HG03342 (cell line): Measurements from ENCODE around the gene KLF2.
"Not testable (repeated sequence)": the region's sequence is repeated elsewhere in the genome, so short reads cannot be mapped to it uniquely, and the experiment has no call there.

Experiments used
- ATAC-seq: cut with Tn5 transposase; IDR thresholded peaks from one replicate; pipeline ENCODE4 v1.9.1; 2021; ENCODE audit warnings: mild to moderate bottlenecking, moderate library complexity; ENCODE audit not compliant: unreplicated experiment

Gene KLF2

DNA sequence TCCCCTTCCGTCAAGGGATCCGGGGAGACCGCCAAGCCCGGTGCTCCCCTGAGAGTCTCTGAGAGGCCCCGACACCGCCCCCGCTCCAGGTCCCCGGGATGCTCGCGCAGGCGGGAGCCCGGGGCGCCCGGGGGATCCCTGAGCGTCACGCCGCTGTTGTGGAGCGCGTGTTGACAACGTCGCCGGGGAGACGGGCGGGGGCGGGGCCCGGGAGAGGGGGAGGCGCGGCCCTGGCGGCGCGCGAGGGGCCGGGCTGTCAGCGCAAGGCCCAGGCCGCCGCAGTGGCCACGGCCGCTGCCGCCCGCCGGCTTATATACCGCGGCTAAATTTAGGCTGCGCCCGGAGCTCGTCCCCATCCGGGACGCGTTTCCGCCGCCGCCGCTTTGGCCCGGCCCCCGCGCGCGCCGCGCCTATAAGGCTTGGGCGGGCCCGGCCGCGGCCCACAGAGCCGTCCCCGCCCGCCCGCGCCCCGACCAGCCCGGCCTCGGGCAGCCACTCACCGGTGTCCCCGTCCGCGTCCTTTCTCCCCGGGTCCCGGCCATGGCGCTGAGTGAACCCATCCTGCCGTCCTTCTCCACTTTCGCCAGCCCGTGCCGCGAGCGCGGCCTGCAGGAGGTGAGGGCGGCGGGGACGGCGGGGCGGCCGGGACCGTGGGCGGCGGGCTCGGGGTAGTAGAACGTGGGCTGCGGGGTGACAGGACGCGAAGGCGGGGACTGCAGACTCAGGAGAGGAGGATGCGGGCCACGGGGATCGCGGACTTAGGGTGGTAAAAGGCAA is at the start of gene KLF2:
Gene KLF2, plus strand, starts transcription at position 443 of the 777 bp plus-strand sequence. Its CDS starts 98 bp downstream, at position 541.
- ATAC-seq, result peak; percentile 57

DNA sequence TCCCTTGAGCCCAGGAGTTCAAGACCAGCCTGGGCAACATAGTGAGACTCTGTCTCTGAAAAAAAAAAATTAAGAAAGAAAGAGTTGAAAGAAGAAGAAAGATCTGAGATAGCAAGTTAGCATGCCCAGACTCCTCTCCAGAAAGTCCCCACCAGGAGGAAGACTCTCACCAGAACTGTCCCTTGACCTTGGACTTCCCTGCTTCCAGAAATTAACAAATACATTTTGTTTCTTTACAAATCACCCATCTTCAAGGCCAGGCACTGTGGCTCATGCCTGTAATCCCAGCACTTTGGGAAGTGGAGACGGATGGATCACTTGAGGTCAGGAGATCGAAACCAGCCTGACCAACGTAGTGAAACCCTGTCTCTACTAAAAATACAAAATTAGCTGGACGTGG is 44.3 kb upstream of the KLF2 start:
- no peak for ATAC-seq

DNA sequence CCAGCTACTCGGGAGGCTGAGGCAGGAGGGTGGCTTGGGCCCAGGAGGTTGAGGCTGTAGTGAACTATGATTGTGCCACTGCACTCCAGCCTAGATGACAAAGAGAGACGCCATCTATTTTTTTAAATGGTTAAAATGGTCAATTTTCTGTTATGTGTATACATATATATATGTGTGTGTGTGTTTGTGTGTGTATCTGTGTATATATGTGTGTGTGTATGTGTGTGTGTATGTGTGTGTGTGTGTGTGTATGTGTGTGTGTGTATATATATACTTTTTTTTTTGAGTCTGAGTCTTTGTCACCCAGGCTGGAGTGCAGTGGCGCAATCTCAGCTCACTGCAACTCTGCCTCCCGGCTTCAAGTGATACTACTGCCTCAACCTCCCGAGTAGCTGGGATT is 42.9 kb upstream of the KLF2 start:
- no peak for ATAC-seq

DNA sequence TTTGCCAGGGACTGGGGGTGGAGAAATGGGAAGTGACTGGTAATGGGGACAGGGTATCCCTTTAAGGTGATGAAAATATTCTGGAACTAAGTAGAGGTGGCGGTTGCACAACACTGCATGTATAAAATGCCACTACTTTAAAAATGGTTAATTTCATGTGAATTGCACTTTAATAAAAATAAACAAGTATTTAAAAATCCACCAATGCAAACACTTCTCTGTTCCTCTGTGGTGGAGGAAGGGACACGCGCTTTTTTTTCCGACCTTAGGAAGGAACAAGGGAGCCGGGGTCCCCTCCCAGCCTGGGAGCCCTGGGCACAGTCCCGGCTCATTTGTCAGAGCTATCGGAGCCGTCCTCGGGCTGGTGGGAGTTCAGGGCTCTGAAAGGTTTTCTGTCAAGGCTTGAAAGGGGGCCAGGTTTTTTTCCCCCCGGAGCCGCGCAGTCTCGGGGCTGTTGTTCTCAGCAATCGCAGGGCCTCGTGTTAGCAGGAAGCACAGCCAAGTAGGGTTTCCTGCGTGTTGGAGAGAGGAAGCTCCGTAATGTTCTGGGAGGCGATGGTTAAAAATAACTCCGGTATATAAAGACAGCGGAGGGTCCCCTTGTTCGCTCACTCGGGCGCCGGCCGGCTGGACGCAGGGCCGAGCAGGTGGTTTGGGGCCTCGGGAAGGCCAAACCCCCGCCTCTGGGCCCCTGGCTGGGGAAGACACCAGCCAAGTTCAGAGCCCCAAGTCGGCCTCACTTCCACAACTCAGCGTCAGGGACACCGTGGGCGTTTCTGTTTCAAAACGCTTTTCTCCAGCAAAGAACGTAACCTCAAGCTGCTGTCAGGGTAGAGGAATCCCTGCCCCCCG is 41.2 kb upstream of the KLF2 start:
- ATAC-seq, result no peak

DNA sequence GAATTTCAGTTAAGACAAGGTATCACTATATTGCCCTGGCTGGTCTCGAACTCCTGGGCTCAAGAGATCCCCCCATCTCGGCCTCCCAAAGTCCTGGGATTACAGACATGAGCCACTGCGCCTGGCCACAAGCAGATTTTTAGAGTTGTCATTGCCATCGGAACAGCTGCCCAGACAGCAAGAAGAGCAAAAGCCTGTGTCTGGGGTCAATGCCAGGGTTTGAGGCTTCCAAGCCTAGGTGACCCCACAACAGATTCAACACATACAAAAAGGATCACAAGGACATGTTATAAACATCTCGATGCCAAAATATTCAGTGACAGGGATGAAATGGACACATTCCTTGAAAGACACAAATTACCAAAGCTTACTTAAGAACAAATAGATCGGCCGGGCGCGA is 40.1 kb upstream of the KLF2 start:
- no peak for ATAC-seq

DNA sequence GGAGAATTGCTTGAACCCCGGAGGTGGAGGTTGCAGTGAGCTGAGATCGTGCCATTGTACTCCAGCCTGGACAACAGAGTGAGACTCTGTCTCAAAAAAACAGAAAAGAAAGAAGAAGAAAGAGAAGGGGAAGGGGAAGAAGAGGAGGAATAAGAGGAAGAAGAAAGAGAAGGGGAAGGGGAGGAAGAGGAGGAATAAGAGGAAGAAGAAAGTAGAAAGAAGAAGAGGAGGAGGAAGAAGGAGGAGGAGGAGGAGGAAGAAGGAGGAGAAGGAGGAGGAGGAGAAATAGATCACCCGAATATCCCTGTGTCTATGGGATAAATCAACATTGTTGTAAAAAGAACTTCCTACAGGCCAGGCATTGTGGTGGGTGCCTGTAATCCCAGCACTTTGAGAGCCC is 39.5 kb upstream of the KLF2 start:
- not testable (repeated sequence) for ATAC-seq

DNA sequence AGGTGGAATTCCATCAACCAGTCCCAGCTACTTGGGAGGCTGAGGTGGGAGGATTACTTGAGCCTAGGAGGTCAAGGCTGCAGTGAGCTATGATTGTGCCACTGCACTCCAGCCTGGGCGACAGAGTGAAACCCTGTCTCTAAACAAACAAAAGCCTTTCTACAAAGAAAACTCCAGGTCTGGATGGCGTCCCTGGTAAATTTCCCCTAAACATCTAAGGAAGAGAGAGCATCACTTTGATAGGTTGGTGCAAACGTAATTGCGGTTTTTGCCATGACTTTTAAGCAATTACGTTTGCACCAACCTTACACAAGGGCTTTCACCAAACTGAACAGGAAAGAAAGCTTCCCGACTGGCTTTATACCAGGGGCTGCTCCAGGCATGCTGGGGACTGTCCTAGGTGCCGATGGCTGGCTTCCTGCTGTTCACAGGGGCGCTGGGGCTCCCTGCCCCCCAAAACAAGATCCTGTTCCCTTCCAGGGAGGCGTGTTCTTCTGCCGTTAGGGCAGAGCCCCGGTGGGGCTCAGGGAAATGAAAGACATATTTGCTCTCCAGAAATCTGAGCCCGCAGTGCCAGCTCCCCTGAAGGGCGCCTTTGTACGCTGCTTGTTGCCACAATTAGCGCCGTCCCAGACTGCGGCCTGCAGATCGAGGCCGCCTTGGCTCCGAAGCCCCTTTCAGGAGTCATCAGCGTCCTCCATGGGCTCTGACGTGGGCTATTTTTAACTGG is 38.7 kb upstream of the KLF2 start:
- no peak for ATAC-seq

DNA sequence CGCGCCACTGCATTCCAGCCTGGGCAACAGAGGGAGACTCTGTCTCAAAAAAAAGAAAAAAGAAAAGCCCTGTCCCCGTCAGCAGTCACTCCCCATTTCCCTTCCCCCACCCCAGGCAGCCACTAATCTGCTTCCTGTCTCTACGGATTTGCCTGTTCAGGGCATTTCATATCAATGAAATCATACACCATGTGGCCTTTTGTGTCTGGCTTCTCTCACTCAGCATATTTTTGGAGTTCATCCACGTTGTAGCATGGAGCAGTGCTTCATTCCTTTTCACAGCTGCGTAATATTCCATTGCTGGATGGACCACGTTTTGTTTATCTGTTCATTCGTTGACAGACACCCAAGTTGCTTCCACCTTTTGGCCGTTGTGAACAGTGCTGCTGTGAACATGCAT is 36.1 kb upstream of the KLF2 start:
- no peak for ATAC-seq

DNA sequence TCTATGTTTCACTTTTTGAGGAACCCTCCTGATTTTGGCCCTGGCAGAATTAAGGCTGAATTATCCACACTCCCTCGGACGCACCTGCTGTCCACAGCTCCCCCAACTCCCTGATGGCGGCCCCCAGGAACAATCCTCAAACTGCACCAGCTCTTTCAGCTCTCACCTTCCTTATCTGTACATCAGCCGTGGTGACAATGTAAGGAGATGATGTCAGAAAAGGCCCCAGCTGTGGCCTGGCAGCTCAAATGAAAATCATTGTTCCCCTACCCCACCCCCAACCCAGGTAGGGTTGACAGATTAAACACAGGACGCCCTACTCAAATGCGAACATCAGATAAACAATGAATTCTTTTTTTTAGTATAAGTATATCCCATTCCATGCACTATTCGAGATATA is 35.0 kb upstream of the KLF2 start:
- no peak for ATAC-seq

DNA sequence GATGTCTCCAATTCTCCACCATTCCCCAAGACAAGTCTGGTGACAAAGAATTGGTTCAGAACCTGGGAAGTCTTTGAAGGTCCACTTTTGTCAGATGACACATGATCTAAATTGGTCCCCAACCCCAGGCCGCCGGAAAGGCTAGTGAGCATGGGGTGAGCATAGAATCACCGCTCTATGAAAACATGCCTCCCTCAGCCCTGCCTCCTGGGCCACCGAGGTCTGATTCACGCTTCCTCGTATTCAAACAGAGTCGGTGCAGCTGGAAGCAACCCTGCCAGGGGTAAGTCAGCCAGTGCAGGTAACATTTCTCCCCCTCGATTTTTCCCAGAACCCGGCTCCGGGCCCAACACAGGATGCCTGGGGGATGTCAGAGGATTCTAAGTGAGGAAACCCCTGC is 33.9 kb upstream of the KLF2 start:
- no peak for ATAC-seq

DNA sequence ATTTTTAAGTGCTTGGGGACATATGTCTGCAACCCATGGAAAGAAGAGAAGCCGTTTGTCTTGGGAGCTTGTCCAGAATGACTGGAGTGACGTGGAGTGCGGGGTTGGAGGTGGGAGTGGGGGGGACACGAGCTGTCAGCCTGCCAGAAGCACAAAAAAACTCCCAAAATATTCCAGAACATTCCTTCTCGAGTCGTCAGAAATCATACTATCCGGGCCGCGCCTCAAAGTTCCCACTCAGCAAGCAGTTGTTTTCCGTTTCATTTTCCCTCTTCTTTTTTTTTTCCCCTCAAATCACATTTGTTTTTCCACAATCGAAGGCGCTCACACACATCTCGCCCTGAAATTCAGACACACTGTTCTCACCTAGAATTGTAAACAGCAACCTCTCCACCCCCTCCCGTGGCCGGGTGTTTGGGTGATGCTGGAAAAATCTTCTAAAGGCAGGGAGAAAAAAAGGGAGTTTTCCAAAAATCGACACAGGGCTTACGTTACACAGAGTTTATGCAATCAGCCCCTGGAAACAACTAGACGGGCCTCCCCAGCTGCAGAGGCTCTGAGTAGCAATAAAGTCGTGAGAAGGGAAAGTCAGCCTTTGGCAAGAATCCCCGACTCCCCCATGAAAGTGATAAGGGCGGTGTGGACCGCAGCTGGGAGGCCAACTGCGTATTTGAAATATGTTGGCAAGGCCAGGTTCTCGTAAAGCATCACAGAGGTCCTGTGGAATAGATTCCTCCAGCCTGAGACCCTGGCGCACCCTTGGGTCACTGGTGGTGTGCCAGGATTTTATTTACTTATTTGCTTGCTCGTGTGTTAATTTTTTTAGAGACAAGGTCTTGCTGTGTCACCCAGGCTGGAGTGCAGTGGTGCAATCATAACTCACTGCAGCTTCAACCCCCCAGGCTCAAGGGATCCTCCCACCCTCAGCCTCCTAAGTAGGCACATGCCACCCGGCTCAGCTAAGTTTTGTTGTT is 31.2 kb upstream of the KLF2 start:
- no peak for ATAC-seq

DNA sequence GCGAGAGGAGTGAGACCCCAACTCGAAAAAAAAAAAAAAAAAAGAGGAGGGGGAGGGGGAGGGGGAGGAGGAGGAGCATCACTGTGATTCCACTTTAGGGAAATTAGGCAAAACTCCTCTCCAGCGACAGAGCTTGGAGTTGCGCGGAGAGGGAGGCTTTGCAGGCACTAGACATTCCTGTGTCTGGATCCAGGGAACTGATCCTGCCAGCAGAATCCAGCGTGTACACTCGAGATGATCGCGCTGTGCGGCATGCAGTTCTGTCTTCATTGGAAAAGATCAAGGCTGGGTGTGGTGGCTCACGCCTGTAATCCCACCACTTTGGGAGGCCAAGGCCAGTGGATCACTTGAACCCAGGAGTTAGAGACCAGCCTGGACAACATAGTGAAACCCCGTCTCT is 29.6 kb upstream of the KLF2 start:
- no peak for ATAC-seq

DNA sequence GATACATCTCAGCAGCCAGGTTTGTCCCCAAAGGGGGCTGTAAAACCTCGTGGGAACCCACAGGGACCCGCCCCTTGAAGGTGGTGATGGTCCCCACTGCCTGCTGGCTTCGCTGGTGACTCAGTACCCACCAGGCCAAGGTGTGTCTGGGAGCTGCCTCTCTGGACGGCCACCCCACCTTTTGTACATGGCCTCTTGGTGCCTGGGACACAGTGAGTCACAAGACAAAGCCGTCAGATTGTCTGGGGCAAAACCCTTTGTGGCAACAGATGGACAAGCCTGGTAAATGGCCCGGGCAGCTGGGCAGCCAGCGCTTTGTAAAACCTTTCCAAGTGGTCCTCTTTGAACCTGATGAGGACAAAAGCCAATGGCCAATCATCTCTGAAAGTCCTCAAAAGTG is 27.9 kb upstream of the KLF2 start:
- ATAC-seq, result no peak

DNA sequence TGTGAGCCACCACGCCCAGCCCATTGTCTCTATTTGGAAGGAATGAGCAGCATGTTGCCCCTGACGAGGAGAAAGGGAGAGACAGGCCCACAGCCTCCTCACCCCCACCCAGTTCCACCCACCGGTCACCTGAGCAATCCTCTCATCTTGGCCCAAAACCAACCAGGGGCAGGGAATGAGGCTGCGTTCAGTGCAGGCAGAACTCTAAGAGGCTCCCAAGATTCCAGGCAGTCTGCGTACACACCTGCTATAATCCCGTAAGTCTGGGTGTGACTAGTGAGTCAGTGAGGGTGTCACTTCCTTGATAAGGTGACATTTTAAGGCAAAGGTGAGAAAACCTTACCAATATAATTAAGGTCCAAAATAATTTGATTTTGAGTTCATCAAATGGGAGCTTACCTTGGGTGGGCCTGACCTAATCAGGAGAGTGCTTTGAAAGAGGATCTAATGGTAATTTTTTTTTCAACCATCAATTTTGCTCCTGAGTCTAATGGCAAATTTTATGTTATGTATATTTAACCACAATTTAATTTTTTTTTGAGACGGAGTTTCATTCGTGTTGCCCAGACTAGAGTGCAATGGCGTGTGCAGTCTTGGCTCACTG is 26.9 kb upstream of the KLF2 start:
- ATAC-seq, result no peak

DNA sequence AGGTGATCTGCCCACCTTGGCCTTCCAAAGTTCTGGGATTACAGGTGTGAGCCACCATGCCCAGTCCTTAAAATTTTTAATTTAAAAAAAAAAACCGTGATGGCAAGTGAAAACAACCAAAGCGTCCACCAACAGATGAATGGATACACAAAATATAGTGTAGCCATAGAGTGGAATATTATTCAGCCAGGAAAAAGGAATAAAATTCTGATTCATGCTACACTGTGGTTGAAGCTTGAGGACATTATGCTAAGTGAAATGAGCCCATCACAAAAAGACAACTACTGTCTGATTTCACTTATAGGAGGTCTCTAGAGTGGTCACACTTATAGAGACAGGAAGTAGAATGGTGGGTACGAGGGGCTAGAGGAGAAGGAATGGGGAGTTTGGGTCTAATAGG is 26.3 kb upstream of the KLF2 start:
- no peak for ATAC-seq

DNA sequence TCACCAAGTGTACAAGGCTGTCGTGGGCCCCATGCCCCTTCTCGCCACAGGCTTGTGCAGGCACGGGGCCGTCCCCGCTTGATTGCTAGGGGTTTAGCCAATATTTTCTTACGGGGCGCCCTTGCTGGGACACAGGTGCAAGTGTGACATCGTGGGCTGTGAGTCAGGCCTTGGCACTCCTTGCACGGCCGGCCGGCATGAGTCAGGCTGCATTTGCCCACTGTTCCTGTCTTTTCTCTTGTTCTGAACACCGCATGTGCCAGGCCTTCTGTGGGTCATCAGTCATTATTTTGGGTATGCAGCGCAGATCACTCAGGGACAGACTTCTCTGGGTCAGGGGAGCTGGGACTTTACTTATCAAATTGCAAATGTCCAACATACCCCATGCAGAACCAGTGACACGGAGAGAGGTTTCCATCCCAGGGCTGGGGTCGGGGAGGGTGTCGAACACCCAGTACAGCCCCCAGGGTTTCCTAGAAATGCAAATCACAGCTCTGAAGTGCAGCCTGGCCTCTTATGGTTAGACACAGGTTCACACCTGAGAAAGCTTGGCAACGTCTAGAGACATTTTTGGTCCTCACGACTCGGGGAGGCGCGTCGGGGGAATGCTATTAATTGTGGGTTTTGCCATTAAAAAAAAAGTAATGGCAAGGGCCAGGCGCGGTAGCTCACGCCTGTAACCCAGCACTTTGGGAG is 22.5 kb upstream of the KLF2 start:
- no peak for ATAC-seq

DNA sequence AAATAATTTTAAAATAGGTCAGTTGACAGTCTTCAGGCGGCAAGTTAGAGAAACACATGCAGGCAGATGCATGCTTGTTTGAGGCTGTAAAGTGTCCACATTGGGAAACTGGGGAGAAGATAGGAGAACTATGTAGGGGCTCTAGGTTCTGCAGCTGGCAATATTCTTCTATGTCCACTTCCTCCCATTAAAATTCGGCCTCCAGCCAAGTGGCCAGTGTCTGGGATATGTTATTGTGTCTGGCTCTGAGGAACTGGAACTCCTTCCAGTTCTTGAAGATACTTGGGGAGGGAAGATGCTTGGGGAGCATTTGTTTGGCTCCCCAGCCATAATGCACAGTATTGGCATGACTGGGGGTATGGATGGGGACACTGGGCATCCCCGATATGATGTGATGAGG is 20.9 kb upstream of the KLF2 start:
- ATAC-seq, result no peak

DNA sequence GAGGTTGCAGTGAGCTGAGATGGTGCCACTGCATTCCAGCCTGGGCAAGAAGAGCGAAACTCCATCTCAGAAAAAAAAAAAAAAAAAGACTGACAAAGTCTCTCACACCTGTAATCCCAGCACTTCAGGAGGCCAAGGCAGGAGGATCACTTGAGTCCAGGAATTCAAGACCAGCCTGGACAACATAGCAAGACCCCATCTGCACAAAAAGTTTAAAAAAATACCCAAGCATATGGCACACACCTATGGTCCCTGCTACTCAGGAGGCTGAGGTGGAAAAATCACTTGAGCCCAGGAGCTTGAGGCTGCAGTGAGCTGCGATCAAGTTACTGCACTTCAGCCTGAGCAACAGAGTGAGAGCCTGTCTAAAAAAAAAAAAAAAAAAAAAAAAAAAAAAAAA is 20.1 kb upstream of the KLF2 start:
- not testable (repeated sequence) for ATAC-seq

DNA sequence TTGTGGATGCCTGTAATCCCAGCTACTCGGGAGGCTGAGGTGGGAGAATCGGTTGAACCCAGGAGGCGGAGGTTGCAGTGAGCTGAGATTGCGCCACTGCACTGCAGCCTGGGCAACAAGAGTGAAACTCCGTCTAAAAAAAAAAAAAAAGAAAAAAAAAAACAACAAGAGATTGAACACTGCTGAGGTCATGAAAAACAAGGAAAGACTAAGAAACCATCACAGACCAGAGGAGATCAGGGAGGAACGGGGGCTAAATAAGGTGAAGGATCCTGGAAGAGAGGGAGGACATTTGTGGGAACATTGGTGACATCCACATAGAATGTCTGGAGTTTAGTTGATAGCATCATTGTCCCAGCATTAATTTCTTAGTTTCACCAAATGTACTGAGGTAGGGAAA is 19.6 kb upstream of the KLF2 start:
- ATAC-seq, result not testable (repeated sequence)
